HG02852 (cell line): ENCODE results near the gene DMAP1.

Source experiments
- ATAC-seq: cut with Tn5 transposase; IDR thresholded peaks from one replicate; pipeline ENCODE4 v1.9.1; 2021; ENCODE audit warnings: mild to moderate bottlenecking, moderate library complexity; ENCODE audit not compliant: unreplicated experiment

The DMAP1 gene

DNA sequence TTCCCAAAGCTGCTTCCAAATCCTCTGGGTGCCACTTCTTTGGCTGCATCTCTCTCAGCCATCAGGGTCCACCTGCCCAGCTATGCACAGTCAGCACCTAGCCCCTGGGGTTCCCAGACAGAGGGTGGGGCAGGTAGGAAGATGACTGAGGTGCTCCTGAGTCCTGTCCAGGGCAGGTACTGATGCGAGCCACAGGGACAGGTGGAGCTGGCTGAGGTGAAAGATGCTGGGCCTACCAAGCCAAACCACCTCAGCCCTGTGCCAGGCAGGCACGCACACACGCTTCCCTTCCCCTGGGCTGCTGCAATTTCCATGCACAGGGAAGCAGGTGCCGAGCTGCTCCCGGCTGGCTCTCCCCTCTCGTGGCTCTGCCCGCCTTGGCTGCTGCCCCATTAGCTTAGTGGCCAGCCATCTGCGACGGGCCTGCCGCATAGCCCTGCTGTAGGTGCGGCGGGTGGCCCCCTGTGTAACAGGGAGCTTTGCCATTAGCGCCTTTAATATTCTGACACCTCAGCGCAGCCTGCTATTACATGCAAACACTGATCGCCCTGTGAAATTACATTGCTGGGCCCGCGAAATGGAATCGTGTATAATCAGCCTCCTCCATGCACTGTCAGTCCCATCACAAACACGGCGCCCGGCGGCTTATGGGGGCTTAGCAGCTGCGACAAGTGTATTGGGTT lies 38.9 kb downstream of the DMAP1 start:
- ATAC-seq = no peak

DNA sequence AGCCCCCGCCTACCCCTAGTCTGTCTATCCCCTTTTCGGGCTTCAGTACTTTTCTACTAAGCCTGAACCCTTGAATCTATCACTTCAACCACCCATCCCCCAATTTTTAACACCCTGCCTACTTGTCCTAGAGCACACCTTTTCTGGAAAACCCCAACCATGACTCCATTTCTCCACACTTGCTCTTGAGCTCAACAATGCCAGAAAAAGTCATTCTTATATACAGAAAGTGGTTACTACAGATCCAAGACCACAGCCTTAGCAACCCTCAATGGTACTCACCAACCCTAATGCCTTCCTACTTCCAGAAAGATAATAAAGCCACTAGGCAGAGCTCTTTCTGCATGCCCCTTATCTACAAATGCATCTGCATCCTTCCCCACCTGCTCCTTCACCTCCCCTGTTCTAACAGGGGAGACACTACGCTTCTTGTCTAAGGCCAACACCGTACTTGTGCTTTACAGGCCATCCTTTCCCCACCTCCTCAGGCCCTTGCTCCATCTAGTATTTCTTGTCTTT lies 41.2 kb downstream of the DMAP1 start:
- no peak for ATAC-seq

DNA sequence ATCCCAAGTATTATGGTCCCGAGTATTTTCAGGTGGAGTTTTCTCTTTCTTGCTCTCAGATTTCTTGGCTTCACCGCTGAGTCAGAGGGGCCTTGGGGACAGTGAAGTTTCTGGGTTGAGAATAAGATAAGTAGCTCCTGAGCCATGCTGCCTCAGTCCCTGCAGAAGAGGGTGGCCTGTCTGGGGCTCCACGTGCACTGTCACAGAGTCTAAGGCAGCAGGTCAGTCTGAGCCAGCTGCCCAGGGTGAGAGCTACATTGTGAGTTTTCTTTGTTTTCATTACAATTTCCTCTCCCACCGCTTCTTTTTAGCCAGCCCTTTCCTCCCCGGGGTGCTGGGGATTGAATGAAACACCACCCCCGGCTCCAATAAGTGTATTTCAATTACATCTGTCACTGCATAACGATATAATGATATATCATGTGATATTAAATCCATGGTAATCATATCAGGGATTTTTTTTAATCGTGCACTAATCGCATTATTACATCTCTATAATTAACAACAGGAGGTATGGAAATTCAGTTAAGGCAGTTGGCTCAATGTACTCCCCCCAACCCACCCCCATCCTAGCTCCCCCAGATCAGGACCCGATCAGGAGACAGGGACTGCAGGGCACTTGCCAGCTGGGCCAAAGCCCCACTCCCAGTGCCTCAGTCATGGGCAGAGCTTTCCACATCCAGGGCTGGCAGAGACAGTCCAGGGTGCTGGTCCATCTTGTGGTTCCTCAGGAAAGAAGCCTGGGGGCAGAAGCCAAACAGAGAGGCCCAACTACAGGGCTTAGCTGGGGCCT lies 43.7 kb downstream of the DMAP1 start:
- no peak for ATAC-seq

DNA sequence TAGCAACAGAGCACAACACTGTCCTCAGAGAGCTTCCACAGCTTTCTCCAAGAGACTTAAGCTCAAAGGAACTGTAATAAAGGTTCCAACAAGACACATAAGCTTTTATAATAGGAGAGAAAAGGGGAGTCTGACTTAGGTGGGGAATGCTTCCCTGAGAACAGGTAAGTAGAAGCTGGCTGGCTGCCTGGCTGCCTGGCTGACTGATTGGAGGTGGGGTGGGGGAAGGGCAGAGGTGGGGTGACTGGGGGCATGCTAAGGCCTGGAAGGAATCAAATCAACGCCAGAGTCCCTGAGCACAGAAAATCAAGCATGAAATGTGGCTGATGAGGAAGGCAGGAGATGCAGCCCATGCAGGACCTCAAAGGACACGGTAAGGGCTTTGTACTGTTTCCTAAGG lies 45.8 kb downstream of the DMAP1 start:
- no peak for ATAC-seq

DNA sequence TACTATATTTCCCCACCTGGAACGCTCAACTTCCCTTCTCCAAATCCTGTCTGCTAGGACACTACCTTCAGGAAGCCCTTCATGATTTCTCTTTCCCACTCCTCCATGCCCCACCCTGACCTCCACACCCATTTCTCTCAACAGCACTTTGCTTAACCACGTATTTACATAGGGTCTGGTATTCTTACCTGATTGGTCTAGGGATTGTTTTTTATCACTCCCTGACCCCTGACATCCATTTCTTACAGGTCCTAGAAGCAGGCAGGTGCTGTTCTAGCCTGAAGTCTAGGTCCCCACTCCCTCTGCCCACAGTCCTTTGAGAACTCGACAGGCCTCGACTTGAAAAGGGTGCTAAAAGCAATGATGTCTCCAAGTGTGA lies 47.5 kb downstream of the DMAP1 start:
- ATAC-seq = no peak

DNA sequence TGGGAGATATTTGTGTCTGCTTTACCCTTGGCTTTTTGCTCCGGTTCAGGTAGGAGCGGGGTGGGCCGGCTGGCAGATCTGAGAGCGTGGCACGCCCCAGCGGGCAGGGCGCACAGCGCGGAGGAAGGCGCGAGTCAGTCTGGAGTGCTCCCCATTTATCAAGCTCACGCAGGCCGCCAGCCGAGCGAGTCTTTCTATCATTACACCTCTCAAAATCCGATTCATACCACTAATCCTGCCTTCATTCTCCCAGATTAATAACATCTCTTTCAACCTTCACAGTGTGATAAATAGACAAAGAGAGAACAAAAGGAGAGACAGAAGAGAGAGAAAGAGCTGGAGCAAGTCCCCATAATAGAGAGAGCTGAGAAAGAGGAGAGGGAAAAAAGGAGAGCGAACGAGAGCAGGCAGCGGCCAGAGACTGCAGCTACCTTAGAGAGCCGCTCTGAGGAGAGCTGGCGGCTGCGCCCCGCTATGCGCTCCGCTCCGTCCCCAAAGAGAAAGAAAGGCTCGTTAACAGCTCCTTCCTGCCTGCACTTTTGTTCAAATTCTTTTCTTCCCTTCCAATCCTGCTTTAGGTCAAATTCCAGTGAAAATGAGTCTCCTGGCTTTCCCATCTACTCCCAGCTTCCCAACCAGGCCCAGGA lies 48.0 kb downstream of the DMAP1 start:
- no peak for ATAC-seq

DNA sequence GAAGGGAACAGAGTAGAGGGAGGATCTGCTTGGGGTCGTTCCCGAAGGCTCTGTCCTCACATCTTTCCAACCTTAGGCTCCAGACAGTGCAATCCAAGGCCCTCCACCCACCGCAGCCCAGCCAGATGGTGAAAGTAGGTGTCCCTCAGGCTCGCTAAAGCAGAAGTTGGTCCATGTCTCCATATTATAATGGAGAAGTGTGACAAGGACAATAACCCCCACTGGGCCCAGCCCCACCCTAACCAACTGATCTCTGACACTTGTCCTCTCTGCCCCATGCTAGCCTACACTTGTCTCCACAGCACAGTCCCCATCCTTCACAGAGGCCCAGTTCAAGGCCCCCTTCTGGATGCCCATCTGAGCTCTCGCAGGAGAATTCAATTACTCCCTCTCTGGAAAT lies 48.7 kb downstream of the DMAP1 start:
- no peak for ATAC-seq

DNA sequence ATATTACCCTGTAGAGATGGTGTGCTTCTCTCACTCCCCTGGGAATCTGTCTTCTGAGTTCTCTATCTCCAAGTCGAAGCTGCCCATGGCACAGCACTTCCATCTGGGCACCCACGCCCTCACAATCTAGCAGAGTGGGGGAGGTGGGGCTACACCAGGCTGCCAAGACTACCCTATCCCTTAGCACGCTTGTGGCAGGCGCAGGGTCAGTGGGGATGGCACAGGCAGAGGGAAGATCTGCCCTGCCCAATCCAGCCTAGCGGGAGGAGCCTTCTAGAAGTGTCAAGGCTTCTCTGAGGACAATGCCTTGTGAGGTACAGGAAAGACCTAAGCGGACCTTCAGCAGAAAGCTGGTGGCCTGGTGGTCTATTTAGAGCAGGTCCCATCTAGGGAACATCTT lies 49.1 kb downstream of the DMAP1 start:
- ATAC-seq = no peak

DNA sequence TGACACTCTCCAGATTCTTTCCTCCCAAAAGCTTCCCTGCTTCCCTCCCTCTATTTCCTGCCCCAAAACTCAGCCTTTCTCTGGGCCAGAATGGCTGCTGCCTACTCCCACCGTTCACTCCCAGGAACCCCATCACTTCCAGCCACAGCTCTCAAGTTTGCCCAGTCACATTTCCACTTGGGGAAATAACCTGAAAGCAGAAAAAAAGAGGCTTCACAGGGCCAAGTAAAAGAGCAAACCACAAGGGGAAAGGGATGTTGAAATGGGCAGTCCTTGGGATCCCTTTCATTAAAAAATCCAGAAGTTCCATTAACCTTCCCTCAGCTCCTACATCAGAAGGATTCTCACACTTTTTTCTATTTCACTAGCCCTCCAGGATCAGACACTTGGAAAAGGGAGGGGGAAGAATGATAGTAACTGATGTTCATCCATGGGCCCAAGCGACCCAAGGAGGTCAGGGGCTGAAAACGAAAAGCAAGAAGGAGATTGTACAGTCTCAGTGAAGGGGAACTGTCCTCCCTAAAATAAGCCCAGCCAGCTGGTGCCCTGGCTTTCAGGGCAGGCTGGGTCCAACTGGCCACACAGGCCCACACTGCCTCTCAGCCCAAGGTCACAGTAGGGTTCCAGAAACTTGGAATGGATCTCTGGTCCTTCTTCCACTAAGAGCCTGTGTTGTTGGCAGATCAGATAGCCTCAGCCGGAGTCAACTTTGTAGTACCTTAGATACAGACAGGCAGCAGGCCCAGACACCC lies 49.7 kb downstream of the DMAP1 start:
- no peak for ATAC-seq

DNA sequence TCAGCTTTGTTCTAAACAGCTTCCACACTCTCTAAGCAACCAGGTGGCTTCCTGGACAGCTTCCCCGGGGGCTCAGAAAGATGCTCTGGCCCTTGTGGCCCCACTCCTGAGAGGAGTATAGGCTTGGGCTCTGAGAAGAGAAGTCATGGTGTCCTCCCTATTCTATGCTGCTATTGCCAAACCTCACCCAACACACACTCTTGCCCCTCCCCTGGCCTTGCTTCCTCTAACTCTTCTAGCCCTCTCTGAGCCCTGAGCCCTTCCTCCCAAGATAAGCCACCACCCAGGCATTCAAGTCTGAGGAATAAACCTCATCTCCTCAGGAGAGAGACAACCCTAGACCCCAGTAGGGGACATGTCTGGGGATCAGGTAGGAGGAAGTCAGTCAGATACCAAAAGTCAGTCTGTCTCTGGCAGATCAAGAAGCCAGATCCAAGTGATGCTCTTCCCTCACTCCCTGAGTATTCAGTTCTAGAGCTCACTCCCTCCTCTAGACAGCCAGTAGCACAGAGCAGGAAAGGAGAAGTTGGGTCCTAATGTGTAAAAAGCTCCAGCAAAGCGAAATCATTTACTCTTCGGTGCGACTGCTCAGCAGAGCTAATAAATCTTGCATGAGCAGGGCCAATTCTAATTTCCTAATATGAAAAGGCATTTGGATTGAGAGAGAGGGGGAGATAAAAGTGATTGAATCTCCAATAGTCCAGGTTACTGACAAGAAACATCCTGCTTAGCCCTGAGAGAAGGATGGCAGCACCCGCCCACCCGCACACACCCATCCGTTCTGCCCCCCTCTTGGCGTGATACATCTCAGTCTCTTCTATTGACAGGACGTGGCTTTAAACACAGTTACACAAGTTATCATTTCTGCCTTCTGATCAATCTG lies 50.5 kb downstream of the DMAP1 start:
- no peak for ATAC-seq

DNA sequence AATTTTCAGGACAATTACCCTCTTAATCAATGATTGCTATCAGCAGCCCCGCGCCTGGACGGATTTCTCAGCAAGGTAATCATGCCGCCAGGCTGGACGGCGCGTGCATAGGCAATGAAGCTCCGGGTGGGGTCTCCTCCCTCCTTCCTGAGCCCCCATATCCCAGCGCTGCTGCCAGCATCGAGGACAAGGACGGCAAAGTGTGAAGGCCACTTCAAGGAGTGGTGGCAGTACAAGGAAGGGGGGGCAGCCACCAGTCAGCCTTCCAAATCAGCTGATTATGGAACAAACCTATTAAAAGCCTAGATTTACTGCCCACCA lies 51.1 kb downstream of the DMAP1 start:
- ATAC-seq = no peak

DNA sequence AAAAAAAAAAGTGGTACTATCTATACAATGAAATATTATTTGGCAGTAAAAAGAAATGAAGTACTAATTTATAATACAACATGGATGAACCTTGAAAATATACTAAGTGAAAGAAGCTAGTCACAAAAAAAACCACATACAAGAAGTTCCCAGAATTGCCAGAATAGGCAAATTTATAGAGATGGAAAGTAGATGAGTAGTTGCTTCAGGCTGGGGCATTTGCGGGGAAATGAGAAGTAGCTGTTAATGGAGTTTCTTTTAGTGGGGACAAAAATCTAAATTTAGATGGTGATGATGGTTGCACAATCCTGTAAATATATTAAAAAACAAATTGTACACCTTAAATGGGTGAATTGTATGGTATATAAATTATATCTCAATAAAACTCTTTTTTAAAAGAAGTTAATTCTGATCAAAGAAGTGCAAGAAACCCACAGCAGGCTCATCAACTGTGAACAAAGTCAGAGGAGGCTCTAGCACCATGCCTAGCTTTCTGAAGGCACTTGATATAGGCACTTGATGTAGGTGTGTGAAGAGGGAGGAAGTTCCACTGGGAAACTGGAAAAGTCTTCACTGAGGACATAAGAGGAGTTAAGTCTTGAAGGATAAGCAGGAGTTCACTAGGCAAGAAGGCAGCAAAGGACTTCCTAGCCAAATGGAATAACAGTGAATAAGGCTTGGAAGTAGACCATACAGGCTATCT lies 52.5 kb downstream of the DMAP1 start:
- no peak for ATAC-seq

DNA sequence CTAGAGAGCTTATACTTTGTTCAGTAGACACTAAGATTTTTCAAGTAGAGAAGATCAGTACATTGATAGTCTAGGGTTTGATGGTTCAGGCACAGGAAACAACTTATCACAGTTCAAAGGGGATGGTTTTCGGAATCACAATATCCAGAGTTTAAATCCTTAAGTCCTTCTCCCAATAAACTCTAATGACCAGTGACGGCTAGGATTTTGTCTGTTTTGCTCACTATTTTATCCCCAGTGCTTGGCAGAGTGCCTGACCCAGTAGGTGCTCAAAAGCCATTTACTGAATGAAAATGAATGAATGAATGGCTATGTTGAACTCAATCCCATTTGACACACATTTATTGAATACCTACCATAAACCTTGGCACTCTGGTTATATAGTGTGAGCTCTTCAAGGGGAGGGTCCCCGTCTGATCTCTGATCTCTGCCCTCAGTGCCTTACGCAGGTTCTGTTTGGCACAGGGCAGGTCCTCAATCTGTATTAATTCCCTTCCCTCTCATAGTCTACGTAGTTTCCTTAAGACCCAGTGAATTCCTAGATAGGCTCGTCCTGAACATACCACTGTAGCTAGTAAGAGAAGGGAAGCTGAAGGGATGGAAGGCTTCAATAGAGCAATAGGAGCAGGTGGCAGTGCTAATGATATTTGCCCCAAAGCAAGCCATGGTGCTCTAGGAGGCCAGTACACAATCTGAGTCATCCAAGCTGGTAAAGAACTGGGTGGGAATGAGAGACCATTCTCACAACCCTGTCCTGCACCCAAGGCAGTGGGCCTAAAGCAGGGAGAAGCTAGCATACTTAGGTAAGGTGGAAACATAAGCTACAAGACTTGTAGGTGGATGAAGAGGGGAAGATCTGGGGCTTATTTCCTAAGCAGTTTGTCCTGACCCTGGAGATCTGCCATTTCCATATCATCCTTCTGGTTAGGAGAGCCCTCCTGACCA lies 53.4 kb downstream of the DMAP1 start:
- no peak for ATAC-seq

DNA sequence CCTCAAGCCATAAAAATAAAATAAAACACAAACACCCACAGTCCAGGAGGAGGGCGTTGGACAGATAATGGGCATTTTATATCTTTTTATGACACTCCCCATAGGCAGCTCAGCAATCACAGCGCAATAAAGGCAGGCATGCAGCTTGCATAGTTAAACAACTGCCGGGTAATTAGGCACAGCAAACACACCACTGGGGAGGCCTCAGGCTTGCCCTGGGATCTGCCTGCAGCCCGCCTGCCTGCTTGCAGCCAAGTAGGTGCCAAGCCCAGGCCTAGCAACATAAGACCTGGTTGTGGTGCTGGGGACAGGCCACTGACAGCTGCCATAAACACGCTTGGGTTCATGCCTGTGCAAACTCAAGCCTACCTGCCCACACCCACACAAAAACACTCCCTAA lies 54.2 kb downstream of the DMAP1 start:
- ATAC-seq = no peak

DNA sequence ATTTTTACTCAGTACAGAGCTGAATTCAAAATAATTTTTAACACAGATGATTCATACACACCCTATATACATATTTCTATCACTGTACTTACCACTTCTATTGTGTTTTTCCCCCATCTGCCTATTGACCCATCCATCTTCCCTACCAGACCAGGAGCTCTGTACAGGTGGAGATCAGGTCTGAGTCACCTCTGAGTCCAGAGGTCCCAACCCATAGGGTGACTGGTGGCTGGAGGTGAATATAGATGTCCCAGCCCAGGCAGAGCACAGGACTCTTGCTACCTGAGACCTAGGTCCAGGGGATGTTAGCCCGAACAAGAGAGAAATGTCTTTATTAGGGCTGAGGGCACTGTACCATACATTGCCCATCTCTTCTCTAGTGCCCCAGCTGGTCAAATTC lies 54.8 kb downstream of the DMAP1 start:
- ATAC-seq = no peak
